Stimulated activated CD4-positive, alpha-beta T cell treated with anti-CD3 and anti-CD28 coated beads, TNF-alpha, amount 100 ng/mL, for 4 hours (primary cell): ENCODE results near the gene DGCR2.
"Not testable (repeated sequence)": the region's sequence is repeated elsewhere in the genome, so short reads cannot be mapped to it uniquely, and the experiment has no call there.

Experiments used
- DNase-seq, 3 experiments: peaks; one replicate each; pipeline ENCODE4 v3.0.0-alpha.2; 2020; ENCODE audit warnings: low read depth in 3 of 3

Gene DGCR2

DNA sequence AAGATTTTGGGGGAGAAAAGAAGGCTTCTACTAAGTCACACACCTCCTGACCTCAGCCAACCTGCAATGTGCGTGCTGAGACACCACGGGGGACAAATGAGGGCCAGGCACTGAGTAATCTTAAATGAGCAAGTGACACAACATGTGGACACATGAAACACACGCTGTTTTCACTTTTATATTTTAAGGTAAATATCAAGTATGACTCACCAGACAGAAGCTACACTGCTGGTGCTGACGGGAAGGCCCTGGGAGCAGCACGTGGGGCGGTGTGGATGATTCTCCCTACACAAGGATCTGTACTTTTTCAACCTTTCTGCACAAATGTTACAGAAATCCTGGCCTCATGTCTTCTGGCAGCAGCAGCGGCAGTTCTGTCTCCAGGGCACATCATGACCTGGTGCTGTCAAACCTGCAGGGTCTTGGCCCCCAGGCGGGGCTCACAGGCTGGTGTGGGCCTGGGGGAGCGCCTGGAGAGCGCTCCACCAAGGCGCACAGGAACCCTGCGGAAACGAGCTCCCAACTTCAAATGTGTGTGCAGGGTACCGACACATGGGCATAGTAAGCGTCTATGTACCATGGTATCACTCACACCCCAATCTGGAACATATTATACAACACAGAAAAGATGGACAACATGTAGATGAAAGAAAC is 61.7 kb downstream of the DGCR2 start:
- DNase-seq: no peak

DNA sequence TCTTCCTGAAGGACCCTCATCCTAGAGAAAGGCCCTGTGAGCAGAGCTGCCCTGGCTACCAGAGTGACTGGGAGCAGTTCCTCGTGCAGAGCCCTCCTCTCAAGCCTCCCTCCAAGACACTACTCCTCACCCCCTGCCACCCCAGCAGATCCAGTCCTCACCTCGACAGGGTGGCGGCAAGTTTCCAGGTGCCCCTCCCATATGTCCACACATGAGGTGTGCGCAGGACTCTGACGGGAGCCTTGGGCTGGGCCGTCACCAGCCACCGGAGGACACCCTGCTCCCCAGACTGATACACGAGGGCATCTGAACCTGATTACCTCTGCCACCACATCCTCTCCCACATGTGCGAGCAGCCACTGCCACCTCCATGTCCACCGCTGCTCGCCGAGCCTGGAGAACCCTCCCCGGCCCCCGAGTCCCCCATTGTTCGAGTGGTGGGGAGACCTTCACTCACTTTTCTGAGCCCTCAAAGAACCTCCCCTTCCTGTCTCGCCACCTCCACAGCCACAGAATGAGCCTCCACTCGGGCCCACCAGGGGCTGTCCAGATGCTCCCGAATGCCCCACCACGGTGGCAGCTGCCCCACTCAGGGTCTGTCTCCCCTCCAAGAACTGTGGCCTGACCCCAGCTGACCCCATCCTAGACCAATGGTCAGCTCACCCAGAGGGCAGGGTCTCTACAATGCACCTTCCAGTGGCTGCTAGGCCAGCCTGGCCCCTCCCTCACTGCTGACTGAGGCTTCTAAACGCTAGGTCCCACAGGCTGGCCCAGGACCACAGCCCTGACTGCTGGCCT is 62.5 kb downstream of the DGCR2 start:
- no peak for DNase-seq

DNA sequence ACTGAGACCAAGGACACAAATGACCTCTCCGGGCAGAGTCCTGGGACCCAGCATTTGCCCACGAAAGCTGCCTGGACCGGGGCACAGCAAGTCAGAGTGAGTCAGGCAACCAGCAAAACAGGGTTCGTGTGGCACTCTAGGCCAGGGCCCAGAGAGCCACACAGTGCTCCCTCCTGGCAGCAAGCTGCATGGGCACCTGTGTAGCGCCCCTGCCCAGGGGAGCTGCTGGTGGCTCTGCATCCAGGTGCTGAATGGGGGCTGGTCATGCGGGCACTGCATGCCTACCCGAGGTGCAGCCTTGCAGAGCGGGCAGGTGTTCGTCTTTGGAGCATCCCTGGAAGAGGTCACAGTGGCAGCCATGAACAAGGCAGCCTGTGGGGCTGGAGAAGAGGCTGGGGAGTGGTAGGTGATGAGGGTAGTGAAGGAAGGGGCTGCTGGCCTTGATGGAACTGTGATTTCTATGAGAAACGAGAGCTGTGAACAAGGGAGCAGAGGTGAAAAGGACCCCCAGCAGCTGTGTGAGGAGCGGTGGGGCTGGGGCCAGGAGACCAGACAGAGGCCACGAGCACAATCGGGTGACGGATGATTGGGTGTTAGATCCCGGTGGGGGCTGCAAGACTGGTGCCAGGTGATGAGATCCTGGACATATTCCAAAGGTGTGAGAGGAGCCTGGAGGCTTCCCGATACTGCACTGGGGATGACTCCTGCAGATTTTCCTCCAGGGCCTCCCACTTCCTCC is 63.3 kb downstream of the DGCR2 start:
- no peak for DNase-seq

DNA sequence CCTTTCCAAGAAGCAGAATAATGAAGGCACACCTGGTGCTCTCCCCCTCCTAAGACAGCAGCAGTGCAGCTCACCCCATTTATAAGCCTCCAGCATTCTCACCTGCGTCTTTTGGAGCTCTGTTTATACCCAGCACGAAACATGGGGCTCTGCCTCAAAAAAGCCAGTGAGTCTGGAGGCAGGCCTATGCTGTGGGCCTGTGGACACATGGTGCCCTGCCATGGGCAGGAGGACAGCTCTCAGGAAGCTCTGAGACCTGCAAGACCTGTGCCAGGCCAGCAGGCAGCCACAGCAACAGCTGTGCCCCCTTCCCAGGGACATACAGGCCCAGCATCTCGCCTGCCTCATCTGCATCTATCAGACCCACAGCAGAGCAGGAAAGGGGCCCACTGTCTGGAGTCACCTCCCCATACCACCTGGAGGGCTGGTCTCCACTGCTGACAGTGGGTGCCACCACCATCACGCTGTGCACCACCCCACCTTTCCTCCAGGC is 64.2 kb downstream of the DGCR2 start:
- no peak for DNase-seq

DNA sequence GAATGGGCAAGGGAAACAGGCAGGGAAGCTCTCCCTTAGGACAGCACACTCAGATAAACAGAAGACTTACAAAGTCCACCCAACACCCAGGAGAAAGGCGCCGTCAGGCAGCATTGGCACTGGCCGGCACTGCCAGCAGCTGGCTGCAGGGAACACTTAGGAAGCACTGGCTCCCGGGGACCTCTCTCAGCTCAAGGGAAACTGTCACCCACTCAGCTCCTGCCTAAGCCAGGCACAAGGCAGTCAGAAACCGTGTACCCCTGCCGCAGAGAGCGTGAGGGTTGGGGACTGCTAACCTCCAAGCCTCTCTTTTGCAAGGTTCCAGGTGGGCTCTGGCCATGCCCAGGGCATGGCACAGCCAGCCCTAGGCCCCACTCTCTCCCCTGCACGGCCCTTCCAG is 64.7 kb downstream of the DGCR2 start:
- DNase-seq: no peak

DNA sequence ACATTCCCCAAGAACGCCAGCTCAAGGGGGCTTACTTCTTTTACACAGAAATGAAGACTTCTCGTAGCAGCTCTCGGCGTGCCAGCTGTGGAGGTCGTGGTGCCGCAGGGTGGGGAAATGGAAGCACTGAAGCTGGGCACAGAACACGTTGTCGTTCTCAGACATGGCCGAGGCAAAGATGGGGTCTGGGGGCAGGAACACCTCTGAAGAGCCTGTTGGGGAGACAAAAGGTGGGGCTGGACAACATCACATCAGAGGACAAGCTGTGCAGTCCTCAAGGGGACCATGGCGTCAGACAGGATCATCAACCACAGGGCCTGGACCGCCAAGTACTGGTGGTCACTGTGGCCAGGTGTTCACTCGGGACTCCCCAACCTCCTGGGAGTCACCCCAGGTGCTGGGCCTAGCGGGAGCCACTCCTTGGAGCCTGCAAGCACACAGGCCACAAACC is 65.2 kb downstream of the DGCR2 start:
- no peak for DNase-seq

DNA sequence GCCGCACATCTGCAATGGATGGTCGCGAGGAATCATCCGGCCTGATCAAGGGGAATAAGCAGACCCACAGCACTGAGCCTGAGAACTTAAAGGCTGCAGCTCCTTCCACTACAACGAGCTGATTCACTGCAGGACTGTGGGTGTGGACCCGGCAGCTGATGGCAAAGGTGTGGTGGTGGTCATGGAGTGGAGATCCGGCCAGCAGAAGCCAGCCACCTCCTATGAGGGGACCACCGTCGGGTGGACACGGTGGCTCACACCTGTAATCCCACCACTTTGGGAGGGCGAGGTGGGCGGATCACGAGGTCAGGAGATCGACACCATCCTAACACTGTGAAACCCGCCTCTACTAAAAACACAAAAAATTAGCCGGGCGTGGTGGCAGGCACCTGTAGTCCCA is 66.4 kb downstream of the DGCR2 start:
- no peak for DNase-seq

DNA sequence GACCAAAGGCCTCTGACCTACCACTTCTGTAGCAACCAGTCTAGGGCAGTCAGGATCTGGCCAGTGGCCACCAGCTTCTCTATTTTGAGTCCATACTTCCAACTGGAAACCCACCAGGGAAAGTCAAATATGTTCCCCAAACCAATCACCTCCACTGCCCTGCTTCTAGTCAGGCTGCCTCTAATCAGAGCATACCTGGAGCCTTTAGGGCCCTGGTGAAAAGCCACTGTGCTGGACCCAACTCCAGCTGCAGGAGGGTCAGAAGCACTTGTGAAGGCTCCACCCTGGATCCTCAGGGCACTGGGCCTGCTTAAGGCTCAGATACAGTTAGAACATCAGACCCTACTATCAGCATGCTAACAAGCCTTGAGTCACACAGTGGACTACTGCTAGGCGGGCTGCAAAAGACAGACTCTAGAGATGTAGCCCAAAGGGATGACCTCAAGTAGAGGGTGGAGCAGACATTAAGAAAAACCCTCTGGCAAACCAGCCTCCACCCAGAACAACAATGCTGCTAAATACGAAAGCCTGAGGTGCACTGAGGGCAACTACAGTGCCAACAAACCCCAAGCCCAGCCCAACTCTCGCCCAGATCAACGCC is 69.2 kb downstream of the DGCR2 start:
- no peak for DNase-seq

DNA sequence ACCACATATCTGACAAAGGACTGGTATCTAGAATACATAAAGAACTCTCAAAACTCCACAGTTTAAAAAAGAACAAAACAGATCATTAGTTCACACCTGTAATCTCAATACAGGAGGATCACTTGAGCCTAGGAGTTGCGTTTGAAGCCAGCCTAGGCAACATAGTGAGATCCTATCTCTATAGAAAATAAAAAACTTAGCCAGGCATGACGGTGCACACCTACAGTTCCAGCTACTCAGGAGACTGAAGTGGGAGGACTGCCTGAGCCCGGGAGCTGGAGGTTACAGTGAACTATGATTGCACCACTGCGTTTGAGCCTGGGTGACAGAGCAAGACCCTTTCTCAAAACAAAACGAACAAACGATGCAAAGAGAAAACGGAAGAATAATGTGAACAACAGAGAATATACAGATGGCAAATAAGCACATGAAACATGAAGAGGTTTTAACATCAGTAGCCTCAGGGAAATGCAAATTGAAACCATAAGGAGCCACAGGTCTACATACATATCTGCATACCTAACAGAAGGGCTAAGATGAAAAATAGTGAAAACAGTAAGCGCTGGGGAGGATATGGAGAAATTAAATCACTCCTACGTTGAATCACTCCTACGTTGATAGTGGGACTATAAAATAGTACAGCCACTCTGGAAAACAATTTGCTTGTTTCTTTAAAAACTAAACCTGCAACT is 70.7 kb downstream of the DGCR2 start:
- no peak for DNase-seq

DNA sequence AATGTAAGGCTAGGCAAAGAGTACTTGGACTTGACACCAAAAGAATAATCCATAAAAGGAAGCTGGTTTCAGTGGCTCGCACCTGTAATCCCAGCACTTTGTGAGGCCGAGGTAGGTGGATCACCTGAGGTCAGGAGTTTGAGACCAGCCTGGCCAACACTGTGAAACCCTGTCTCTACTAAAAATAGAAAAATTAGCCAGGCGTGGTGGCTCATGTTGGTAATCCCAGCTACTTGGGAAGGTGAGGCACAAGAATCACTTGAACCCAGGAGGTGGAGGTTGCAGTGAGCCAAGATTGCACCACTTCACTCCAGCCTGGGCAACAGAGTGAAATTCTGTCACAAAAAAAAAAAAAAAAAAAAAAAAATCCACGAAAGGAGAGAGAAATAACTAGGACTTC is 71.4 kb downstream of the DGCR2 start:
- DNase-seq: not testable (repeated sequence)

DNA sequence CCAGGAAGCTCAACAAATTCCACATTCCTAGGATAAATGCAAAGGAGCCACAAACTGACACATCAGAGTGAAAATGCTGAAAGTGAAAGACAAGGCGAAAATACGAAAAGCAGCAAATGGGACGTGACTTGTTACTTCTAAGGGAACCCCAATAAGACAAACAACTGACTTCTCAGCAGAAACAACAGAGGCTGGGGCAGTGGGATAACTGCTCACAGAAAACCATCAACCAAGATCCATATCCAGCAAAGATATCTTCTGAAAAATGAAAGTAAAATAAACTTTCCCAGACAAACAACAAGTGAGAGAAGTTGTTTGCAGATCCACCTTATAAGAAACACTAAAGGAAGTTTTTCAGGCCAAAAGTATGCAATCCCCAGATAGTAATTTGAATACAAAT is 72.1 kb downstream of the DGCR2 start:
- no peak for DNase-seq

DNA sequence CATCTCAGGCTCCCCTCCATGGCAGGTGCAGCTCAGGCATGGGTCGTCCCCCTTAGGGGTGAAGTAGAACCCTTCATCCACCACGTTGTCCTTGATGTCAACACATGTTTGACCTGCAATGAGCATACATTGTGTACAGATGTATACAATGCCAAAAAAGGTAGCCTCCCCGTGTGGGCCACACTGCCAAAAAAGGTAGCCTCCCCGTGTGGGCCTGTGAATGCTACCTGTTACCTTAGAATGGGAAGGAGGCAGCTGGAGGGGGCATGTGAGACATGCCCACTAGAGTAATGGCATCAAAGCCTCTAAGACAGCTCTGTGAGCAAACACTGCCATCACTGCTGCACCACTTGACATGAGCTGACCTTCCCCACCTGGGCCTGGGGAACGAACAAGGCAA is 73.7 kb downstream of the DGCR2 start:
- no peak for DNase-seq

DNA sequence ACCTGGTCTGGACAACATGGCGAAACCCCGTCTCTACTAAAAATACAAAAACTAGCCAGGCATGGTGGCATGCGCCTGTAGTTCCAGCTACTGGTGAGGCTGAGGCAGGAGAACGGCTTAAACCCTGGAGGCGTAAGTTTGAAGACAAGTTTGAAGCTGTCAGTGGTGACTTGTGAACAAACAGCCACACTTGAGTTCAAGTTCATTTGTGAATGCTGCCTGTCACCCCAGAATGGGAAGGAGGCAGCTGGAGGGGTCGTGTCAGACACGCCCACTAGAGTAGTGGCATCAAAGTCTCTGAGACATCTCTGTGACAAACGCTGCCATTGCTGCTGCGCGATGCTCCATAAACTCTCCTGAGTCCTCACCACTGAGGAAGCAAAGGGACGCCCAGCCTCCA is 74.2 kb downstream of the DGCR2 start:
- DNase-seq: no peak

DNA sequence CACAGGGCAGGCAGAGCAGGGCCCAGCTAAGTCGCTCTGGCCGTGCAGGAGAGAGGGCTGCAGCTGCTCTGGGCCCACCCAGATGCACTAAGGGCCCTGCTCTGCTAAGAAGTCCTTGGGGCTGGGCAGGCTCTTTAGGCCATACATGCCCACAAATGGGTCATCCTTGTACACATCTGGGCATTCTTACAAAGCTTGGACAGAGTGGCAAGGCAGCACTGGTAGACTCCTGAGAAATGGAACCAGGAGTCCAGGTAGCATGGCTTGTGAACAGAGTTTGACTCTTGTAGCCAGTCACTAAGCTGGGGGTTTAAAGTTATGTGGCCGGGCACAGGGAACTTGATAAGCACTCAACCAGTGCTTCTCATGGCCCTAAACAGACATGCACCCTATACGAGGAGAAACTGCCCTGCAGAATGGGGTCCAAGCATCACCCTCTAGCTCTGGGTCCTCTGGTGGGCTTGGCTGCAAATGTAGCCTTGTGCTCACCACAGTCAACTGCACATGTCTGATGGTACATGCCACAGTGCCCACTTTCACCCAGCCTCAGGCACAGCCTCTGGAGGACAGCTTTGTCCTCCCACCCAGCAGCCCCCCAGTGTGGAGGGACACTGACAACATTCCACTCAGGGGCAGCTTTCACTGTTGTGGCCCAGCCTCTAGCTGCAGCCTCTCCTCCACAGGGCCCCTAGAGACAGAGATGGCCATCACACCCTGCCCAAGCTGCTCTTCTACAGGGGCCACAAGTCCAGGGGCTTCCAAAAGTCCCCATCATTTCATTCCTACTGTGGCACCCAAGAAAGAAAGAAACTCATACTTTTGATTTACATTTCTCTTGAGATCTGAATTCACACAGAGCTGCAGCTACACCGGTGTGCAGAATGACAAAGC is 75.2 kb downstream of the DGCR2 start:
- no peak for DNase-seq

DNA sequence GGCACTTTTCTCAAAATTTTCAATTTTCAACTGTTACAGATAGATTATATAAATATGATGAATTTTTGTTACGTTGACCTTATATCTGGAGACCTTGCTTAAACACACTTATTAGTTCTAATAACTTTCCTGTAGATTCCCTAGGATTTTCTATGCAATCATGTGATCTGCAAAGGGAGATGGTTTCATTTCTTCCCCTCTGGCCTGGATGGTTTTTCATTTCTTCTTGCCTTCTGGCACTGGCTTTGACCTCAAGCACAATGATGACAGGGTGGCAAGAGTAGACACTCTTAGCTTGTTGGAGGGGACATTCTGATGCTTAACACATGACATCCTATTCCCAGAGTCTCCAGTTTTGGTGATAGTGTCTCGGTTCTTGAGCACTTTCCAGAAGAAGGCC is 75.9 kb downstream of the DGCR2 start:
- DNase-seq: no peak

DNA sequence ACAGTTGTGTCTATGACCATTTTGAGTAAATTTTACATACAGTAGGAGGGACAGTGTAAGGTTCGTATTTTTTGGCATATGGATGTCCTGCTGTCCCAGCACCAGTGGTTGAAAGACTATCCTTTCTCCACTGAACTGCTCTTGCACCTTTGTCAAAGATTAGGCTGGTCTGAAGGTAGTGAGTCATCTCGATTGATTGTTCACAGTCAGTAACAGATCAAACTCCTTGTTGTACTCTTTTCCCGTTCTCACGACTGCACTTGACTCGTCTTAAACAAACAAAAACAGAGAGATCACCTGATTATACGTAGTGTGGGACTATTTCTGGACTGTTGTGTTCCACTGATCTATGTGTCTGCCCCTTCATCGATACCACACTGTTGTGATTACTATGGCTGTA is 77.1 kb downstream of the DGCR2 start:
- no peak for DNase-seq

DNA sequence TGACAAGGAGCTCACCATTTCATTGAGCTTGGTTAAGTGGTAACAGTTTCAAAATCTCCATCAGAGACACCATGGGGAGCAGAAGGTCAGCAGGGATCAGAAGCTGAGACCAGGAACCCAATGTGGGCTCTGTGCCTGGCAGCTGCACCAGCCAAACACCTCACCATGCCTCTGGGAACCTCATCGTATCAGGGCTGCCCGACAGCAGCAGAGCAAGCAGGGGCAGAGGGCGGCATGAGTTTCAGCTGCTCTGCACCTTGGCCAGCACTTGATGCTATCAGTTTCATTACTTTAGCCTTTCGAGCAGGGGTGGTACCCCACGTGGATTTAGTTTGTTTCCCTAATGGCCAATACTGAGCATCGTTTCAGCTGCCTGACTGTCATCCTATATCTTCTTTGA is 77.8 kb downstream of the DGCR2 start:
- no peak for DNase-seq

DNA sequence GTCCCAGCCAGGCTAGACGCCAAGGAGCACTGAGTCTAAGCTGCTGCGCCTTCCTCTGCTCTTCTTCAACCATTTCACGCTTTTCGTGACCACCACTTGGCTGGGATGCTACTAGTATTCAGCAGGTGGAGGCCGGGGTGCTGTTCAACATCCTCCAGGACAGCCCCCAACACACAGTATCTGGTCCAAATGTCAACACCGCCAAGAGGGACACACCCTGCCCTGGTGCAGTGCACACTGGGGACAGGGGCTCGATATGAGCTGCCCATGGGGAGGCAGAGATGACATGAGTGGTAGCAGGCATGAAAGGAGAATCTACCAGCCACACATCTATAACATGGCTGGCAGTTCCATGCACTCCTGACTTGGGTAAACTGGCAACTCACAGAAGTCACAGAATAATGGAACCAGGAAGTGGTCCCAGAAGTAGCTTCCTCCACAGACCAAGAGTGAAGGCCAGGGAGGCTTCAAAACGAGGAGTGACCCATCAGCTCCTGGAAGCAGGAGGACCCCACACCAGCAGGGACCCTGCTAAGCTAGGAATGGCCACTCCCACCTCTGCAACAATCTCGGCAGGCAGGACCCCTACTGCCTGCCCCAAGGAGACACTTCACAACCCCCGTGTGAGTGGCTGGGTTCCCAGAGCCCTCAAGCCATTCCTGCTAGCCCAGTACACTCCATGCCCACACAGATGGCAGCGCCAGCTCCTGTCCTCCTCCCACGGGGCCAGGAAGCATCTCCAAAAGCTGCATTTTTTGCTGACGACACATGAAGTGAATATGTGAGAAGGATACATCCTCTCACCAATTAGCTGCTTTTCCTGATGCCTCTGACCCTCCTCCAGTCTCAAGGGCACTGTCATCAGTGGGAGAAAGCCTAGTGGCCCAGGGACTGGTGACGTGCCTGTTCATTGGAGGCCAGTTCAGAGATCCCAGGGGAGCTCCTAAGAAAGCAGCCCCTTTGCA is 78.8 kb downstream of the DGCR2 start:
- DNase-seq: no peak
